Suprapubic skin (tissue), 3 donors: ENCODE data around the gene TRIM3.

Experiments
- POLR2A ChIP-seq, 2 donors: fragments of 450-650 bp; IDR thresholded peaks; one replicate each; pipeline ENCODE4 v1.6.1; 2017; ENCODE audit warnings: antibody characterized with exemption in 2 of 2, mild to moderate bottlenecking in 2 of 2, moderate library complexity in 2 of 2
- TF ChIP-seq, protein P1 (sequence below), 2 donors: fragments of 200-600 bp in 1 of 2; fragments of 450-650 bp in 1 of 2; sonication (generic) in 1 of 2; IDR thresholded peaks; one replicate each; pipeline ENCODE4 v1.5.1; 2016 to 2019; ENCODE audit warnings: antibody characterized with exemption in 2 of 2, mild to moderate bottlenecking in 1 of 2, moderate library complexity in 1 of 2

DNA sequence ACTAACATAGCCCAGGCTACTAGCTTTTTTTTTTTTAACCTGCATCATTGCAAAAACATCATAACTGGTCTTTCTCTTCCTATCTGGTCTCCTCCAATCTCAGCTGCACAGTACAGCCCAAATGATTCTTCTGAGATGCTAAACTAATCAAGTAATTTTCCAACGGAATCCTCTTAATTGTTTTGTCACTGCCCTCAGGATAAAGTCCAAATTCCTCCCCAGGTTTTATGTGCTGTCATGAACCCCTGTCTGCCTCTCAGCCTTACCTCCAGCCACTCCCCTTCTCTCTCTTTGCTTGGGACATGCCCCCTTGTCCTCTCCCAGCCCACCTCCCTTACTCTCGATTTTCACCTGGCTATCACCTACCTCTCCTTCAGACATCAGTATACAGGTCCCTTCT is 67.4 kb downstream of the TRIM3 start:
- TF ChIP-seq, protein P1, sequence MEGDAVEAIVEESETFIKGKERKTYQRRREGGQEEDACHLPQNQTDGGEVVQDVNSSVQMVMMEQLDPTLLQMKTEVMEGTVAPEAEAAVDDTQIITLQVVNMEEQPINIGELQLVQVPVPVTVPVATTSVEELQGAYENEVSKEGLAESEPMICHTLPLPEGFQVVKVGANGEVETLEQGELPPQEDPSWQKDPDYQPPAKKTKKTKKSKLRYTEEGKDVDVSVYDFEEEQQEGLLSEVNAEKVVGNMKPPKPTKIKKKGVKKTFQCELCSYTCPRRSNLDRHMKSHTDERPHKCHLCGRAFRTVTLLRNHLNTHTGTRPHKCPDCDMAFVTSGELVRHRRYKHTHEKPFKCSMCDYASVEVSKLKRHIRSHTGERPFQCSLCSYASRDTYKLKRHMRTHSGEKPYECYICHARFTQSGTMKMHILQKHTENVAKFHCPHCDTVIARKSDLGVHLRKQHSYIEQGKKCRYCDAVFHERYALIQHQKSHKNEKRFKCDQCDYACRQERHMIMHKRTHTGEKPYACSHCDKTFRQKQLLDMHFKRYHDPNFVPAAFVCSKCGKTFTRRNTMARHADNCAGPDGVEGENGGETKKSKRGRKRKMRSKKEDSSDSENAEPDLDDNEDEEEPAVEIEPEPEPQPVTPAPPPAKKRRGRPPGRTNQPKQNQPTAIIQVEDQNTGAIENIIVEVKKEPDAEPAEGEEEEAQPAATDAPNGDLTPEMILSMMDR (IDR thresholded peaks at IDR 0.05) = no peak
- TF ChIP-seq POLR2A (IDR thresholded peaks at IDR 0.05) = no peak
